B cell (primary cell): Measurements from ENCODE around the gene FDXACB1.

Experiments used
- EZH2 ChIP-seq: IDR thresholded peaks from 2 replicates; pipeline ENCODE4 v1.6.1; 2012; ENCODE audit warnings: borderline replicate concordance, low read depth, mild to moderate bottlenecking, moderate library complexity, low read length; ENCODE audit not compliant: insufficient read depth, poor library complexity, severe bottlenecking
- TF ChIP-seq, protein P1 (sequence below): fragments of 200-600 bp; IDR thresholded peaks from one replicate; pipeline ENCODE4 v1.8.0; 2022; ENCODE audit warnings: antibody characterized with exemption, mild to moderate bottlenecking

DNA sequence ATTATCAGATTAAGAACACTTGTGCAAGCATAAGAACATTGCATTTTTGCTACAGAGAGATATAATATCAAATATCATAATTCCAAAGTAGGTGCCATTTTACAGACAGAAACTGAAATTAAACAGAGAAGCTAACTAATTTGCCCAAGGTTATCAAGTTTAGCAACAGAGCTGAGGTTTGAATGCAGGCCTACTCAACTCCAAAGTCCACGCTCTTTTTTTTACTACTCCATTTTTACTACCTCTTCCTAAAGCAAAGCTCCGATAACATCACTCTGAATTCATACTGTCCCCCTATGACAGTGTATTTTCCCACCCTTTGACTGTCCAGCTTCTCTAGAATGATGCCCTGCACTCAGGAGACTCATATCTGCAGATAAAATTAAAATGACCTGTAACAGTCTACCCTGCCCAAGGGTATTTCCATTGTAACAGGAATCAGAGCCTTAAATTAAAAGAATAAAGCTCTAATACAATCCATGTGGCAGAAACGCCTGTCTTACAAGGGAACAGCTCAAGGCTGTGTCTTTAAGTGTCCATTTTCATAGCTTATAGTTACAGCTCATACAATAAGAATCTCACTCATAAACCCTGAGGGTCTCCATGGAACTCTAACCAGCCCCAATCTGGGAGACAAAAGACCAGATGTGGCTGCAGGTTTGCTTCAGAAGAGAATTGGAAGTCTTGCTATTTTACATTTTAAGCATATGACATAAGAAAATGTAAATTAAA is 44.4 kb downstream of the FDXACB1 start:
- TF ChIP-seq, protein P1, sequence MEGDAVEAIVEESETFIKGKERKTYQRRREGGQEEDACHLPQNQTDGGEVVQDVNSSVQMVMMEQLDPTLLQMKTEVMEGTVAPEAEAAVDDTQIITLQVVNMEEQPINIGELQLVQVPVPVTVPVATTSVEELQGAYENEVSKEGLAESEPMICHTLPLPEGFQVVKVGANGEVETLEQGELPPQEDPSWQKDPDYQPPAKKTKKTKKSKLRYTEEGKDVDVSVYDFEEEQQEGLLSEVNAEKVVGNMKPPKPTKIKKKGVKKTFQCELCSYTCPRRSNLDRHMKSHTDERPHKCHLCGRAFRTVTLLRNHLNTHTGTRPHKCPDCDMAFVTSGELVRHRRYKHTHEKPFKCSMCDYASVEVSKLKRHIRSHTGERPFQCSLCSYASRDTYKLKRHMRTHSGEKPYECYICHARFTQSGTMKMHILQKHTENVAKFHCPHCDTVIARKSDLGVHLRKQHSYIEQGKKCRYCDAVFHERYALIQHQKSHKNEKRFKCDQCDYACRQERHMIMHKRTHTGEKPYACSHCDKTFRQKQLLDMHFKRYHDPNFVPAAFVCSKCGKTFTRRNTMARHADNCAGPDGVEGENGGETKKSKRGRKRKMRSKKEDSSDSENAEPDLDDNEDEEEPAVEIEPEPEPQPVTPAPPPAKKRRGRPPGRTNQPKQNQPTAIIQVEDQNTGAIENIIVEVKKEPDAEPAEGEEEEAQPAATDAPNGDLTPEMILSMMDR: no peak
- no peak for TF ChIP-seq EZH2
